CD4-positive, alpha-beta T cell treated with Interleukin-17A for 4 hours (primary cell): Measurements from ENCODE around the gene HDHD2.

Experiments
- DNase-seq: peaks from one replicate; pipeline ENCODE4 v3.0.0-alpha.2; 2020; ENCODE audit warnings: mixed read lengths

HDHD2 gene

GRCh38 chr18:47143899-47144485, 6.3 kb downstream of the HDHD2 start:
- DNase-seq, result no peak

GRCh38 chr18:47143153-47143552, 7.1 kb downstream of the HDHD2 start:
- no peak for DNase-seq

GRCh38 chr18:47141289-47141688, 9.0 kb downstream of the HDHD2 start:
- DNase-seq, result no peak

GRCh38 chr18:47121146-47121545, 29.2 kb downstream of the HDHD2 start:
- DNase-seq, result no peak

GRCh38 chr18:47120428-47120827, 29.9 kb downstream of the HDHD2 start:
- DNase-seq, result no peak

- DNase-seq, result no peak
These were observed 31.3 kb downstream of the HDHD2 start for GRCh38 chr18:47118981-47119380.

- DNase-seq, result no peak
These were observed 35.1 kb downstream of the HDHD2 start for GRCh38 chr18:47115205-47115604.

GRCh38 chr18:47113796-47114540, 36.3 kb downstream of the HDHD2 start:
- no peak for DNase-seq

- DNase-seq, result no peak
These were observed 39.6 kb downstream of the HDHD2 start for GRCh38 chr18:47110492-47111274.

- no peak for DNase-seq
These were observed 40.6 kb downstream of the HDHD2 start for GRCh38 chr18:47109720-47110119.

GRCh38 chr18:47108998-47109405, 41.3 kb downstream of the HDHD2 start:
- DNase-seq, result no peak

GRCh38 chr18:47108373-47108772, 41.9 kb downstream of the HDHD2 start:
- DNase-seq, result no peak

- peak; percentile 68 for DNase-seq
These were observed 50.0 kb downstream of the HDHD2 start for GRCh38 chr18:47100212-47100831.

- no peak for DNase-seq
These were observed 54.5 kb downstream of the HDHD2 start for GRCh38 chr18:47095810-47096209.

GRCh38 chr18:47087676-47088075, 62.6 kb downstream of the HDHD2 start:
- DNase-seq, result no peak

GRCh38 chr18:47081578-47081977, 68.7 kb downstream of the HDHD2 start:
- DNase-seq, result no peak

GRCh38 chr18:47080872-47081271, 69.4 kb downstream of the HDHD2 start:
- no peak for DNase-seq

GRCh38 chr18:47077111-47077510, 73.2 kb downstream of the HDHD2 start:
- no peak for DNase-seq

- no peak for DNase-seq
These were observed 75.0 kb downstream of the HDHD2 start for GRCh38 chr18:47075098-47075883.

GRCh38 chr18:47067648-47068047, 82.7 kb downstream of the HDHD2 start:
- no peak for DNase-seq

- no peak for DNase-seq
These were observed 87.2 kb downstream of the HDHD2 start for GRCh38 chr18:47063096-47063495.

GRCh38 chr18:47062471-47062870, 87.8 kb downstream of the HDHD2 start:
- DNase-seq, result no peak
